HG03457 (cell line): Measurements from ENCODE around the gene ETFDH.
"Not testable (repeated sequence)": the region's sequence is repeated elsewhere in the genome, so short reads cannot be mapped to it uniquely, and the experiment has no call there.

Experiments used
- ATAC-seq: cut with Tn5 transposase; IDR thresholded peaks from one replicate; pipeline ENCODE4 v1.9.1; 2021; ENCODE audit warnings: moderate number of reproducible peaks; ENCODE audit not compliant: unreplicated experiment

The ETFDH gene

GRCh38 chr4:158750379-158750778 lies 78.3 kb downstream of the ETFDH start:
- no peak for ATAC-seq

DNA sequence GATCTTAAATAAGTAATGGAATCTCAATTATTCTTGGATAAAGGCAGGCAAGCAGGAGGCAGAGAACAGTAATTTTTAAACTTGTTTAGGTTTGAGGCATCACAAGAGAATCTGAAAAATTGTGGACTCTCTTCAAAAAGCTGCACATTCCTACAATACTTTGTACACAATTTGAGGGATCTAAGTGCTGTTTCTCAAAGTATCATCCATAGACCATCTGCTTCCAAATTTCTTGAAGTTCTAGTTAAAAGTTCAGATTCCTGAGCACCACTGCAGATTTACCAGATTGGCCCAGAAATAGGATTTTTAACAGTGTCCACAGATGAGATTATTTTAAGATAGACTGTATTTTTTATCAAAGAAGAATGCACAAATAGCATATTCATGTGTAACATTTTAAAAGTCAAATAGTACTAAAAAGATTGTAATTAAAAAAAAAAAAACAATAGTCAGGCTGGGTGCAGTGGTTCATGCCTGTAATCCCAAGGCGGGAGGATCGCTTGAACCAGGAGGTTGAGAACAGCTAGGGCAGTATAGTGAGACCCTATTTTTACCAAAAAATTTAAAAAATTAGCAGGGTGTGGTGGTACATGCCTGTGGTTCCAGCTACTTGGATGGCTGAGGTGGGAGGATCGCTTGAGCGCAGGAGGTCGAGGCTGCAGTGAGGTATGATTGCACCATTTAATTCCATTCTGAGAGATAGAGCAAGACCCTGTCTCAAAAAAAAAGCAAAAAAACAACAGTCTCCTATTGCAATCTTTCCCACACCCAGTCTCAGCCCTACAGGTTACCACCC lies 82.5 kb downstream of the ETFDH start:
- ATAC-seq, result no peak

GRCh38 chr4:158755819-158756218 lies 83.7 kb downstream of the ETFDH start:
- not testable (repeated sequence) for ATAC-seq

GRCh38 chr4:158756588-158756987 lies 84.5 kb downstream of the ETFDH start:
- no peak for ATAC-seq

DNA sequence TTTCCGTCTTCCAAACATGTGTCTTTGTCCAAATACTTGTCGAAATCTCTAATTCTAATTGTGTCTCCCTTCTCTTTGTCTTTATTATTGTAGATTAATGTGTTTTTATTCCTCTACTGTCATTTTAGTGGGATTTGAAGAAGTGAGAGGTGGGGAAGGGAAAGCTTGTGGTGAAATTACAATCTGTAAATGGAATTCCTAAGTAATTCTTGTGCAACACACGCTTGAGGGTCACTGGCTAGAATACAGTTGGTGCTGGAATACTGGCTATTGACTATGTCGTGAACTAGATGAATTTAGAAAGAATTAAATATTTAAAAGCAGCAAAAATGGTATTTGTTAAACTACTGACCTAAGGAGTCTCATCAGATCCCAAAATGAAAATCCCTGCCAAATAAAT lies 86.0 kb downstream of the ETFDH start:
- no peak for ATAC-seq

DNA sequence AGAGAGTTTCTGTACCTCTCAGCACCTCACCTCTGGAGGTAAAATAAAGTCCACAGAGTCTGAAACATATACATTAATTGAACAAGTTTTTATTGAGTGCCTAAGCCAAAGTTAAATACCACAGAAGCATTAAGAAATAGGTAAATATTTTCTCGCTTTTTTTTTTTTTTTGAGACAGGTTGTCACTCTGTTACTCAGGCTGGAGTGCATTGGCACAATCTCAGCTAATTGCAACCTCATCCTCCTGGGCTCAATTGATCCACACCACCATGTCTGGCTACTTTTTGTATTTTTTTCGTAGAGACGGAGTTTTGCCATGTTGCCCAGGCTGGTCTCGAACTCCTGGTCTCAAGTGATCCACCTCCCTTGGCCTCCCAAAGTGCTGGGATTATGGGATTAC lies 86.6 kb downstream of the ETFDH start:
- ATAC-seq, result no peak
